Hepatic stellate cell (primary cell): ENCODE measurements around the gene RHD.
"Not testable (repeated sequence)": the region's sequence is repeated elsewhere in the genome, so short reads cannot be mapped to it uniquely, and the experiment has no call there.

Experiments used
- DNase-seq: peaks from one replicate; pipeline ENCODE4 v3.0.0; 2011; ENCODE audit warnings: low spot score

Gene RHD

DNA sequence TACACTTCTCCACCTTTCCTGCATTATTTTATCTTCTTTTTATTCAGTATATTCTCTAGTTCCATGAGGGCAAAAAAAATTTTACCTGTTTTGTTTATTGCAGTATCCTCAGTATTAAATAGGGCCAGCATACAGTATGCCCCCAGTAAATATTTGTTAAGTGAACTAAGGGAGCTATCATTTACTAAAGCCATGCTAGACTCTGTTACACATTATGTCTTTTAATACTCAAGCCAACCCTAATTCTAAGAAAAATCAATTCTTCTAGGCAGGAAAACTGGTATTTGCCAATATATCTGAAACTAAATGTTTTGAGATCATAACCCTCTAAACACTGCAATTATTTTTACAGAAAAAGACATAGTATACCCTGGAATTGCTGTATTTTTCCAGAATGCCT is 84.1 kb downstream of the RHD start:
- DNase-seq = no peak

DNA sequence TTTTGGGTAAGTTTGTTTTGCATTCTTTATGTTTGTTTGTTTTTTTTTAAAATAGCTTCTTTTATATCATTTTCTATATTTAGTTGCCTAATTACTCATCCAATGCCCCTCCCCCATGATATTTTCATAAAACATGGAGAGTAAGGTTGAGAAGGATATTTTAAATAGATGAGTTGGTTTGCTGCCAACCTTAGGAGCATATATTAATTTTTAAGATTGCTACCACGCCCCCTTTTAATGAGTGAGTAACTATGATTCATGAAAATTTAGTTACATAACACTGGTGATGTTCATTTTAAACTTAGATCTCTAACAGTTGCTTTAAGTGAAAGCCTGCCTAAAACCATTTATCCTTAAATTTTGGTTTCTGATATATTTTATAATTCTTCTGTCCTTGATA is 84.5 kb downstream of the RHD start:
- DNase-seq = no peak

DNA sequence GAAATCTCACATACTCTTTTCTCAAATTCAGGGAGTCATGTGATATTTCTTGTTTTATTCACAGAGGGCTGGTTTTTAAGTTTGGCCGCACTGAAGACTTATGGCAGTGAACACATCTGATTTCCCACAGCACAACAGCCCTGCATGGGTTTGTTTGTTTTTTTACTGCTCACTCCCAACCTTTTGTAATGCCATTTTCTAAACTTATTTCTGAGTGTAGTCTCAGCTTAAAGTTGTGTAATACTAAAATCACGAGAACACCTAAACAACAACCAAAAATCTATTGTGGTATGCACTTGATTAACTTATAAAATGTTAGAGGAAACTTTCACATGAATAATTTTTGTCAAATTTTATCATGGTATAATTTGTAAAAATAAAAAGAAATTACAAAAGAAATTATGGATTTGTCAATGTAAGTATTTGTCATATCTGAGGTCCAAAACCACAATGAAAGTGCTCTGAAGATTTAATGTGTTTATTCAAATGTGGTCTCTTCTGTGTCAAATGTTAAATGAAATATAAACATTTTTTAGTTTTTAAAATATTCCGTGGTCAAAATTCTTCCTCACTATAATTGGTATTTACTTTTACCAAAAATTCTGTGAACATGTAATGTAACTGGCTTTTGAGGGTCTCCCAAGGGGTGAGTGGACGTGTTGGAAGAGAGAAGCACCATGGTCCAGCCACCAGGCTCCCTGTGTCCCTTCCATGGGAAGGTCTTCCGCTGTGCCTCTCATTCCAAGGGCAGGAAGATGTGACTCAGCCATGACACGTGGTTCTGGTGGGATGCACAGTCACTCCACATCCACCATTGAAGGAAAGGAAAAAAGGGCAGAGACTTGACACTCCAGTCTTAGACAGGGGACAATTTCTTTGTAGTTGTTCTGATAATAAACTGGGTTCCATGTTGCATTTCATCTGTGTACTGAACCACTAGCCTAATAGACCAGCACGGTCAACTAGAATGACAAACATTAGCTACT is 88.6 kb downstream of the RHD start:
- peak; percentile 68 for DNase-seq

DNA sequence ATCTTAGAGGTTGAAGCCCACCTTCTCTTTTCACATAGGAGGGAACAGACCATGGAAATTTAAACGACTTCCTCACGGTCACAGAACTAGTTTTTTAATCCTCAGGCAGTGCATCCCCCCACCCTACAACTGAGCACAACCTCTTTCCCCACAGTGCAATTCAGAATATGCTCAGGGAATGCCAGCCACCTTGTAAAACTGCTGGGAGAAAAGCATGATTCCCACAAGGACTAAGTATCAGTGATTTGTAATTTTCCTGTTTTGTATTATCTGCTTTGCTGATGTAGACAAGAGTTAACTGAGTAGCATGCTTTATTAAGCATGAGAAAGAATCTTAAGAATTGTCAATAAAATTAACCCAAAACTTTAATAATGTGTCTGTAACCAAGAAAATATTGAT is 89.6 kb downstream of the RHD start:
- no peak for DNase-seq

DNA sequence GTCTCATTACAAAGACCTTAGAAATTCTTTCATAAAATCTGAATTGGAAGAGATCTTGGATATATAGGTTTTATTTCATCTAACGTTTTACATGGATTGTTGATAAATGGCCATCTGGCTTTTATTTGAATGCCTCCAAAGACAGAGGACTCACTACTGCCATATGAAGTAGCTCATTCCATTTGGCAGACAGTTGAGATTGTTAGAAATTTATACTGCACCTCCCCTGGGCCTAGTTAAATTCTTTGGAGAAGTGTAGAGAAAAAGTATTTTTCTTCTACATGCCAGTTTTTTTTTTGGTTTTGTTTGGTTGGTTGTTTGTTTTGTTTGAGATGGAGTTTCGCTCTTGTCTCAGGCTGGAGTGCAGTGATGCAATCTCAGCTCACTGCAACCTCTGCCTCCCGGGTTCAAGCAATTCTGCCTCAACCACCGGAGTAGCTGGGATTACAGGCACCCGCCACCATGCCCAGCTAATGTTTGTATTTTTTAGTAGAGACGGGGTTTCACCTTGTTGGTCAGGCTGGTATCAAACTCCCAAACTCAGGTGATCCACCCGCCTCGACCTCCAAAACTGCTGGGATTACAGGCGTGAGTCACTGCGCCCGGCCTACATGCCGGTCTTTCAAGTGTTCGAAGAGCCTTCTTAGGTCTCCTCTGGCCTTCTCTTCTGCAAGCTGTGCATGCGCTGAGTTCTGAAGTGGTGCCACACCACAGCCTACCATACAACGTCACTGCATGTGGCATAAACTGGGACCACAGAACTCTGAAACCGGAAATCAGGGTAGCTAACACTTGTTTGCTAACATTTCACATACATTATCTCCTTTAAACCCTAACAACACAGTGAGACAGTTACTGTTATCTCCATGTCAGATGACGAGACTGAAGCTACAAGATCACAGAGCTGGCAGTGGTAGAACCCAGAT is 90.6 kb downstream of the RHD start:
- not testable (repeated sequence) for DNase-seq

DNA sequence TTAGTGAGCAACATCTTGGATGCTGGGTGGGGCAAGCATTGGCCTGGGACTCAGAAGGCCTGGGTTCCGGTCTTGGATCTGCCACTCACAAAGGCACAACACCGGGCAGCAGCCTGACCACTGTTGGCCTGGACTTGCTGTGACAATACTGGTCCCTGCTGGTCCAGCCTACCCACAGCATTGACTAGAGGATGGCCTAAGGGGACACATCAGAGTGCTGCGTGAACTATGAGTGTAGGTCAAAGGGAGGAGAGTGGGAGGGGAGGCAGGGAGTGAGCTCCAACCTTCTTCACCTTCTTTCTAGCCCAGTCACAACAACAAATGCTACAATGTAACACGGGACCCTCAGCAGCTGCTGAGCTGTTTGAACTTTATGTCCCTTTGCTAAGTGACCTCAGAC is 96.9 kb downstream of the RHD start:
- no peak for DNase-seq

DNA sequence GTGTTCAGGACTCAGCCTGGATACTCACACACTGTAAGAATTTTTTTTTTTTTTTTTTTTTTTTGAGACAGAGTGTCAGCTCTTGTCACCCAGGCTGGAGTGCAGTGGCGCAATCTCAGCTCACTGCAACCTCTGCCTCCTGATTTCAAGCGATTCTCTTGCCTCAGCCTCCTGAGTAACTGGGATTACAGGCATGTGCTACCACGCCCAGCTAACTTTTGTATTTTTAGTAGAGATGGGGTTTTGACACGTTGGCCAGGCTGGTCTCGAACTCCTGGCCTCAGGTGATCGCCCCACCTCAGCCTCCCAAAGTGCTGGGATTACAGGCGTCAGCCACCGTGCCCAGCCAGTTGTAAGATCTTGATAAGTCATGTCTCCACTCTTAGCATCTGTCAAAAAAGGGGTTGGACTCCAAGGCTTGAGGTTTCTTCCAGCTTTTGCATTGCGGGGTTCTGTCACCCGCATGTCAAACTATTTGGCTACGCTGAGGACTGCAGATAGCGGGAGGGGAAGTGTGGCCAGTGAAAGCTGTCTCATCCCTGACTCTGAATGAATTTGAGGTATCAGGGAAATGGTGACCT is 97.5 kb downstream of the RHD start:
- DNase-seq = not testable (repeated sequence)

DNA sequence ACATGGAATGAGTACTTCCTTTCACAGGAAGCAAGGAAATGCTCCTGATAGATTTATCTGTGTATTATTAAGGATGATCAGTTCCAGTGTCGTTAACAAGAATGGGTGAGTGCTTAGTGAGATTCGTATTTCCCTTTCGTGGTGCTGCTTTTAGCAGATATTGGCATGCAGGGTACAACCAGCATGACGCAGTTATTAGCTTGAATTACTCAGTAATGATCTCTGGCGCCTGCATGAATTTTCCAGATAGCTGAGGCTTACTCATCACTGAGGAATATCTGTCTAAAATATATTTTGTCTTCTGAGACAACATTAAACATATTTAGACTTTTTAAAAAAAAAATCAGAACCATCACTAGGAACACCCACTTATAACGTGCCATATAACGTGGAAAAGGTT is 99.4 kb downstream of the RHD start:
- peak; percentile 41 for DNase-seq

DNA sequence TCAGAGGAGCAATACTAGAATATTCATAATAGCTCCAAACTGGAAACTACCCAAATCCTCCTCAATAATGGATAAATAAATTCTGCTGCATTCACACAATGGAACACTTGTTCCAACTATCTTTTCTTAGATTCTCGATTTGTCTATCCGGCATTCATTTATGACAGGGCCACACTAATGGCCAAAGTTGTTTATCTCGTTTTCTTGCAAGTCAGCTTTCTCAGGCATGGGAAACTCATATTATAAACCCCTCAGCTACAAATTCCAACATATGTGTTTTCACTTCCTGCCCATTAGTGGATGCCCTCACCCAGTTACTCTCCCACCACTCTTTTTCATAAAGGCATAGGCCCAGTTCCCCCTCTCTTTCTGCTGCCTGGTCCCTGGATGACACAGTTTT is 106.1 kb downstream of the RHD start:
- not testable (repeated sequence) for DNase-seq
